ENCODE measurements around the gene WSB1.

DNA sequence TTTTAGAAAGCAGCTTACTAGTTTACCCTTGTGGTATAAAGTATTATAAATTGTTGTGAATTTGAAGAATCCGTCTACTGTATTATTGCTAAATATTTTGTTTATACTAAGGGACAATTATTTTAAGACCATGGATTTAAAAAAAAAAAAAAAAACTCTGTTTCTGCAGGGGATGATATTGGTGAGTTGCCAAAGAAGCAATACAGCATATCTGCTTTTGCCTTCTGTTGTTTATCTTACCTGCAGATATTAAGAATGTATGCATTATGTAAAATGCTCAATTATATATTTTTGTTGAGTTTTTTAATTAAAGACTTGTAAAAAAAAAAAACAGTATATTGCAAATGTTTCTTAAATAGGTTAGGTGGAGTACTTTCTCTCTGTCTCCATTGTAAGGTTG is 19.4 kb downstream of the WSB1 start:
- TF ChIP-seq CTCF (conservative IDR thresholded peaks at IDR 0.05; ENCODE audit: low read length) (no peak), EZH2phosphoT487 (IDR thresholded peaks at IDR 0.05; ENCODE audit: borderline replicate concordance) (no peak)
